ENCODE measurements around the gene MEGF11. TPM values are rescaled to one million over a fixed set of nuclear protein-coding genes. Genes with fewer than 3 reads are reported as not detected.

MEGF11 gene
- total RNA-seq, 4 donors from 2014 or later = not detected

DNA sequence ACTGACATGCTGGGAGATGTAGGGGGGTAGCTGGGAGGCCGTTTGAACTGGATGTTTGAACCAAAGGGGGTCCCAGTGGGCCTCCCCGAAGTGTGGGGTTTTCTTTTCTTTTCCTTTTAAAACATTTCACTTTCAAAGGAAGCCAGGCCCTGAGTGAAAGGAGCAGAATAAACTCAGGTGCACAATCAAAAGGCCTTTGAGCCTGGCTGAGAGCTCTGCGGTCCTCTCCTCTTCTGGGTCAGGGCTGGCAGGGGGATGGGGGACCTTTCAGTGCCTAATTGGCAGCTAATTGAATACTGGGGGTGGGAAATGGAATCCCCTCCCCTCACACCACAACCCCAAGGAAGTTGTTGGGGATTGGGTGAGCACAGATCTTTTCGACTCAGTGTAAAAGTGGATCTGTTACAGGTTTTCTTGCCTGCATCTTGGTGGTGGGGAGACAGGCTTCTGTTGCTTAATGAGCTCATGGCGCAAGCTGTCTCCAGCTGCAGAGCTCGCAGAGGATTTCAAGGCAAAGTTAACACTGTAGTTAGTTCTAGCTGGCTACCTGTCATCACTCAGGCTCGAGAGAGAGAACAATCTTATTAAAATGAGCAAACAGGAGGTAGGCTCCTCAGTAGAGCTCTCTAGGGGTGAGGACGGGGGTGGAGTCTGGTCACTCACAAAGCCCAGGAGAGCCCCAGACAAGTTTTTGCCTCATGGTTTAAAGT, 251.7 kb downstream of the MEGF11 start:
- 23 to 31% methylated on average over 6 of the region's 8 CpGs for WGBS, 2 donors
- H3K4me1 ChIP-seq = no peaks in the 10 kb centered on the region
- intact Hi-C loops (cut with DNase I) = no loop called here
- DNase-seq = no peak
- TF ChIP-seq, protein P1, sequence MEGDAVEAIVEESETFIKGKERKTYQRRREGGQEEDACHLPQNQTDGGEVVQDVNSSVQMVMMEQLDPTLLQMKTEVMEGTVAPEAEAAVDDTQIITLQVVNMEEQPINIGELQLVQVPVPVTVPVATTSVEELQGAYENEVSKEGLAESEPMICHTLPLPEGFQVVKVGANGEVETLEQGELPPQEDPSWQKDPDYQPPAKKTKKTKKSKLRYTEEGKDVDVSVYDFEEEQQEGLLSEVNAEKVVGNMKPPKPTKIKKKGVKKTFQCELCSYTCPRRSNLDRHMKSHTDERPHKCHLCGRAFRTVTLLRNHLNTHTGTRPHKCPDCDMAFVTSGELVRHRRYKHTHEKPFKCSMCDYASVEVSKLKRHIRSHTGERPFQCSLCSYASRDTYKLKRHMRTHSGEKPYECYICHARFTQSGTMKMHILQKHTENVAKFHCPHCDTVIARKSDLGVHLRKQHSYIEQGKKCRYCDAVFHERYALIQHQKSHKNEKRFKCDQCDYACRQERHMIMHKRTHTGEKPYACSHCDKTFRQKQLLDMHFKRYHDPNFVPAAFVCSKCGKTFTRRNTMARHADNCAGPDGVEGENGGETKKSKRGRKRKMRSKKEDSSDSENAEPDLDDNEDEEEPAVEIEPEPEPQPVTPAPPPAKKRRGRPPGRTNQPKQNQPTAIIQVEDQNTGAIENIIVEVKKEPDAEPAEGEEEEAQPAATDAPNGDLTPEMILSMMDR (IDR thresholded peaks at IDR 0.05) = no peak
- TF ChIP-seq POLR2A (IDR thresholded peaks at IDR 0.05) = no peak
- H3K9me3 ChIP-seq = no peaks in the 10 kb centered on the region
- H3K4me3 ChIP-seq = no peak overlapping the region
- H3K36me3 ChIP-seq = no peaks in the 10 kb centered on the region
- no peak overlapping the region for H3K27ac ChIP-seq
- peaks cover 0 to 45% (median 0%) of the 10 kb centered on the region in 4 donors for H3K27me3 ChIP-seq

- TF ChIP-seq POLR2A (IDR thresholded peaks at IDR 0.05) = no peak
- TF ChIP-seq, protein P1 (IDR thresholded peaks at IDR 0.05) = no peak
- Histone ChIP-seq H3K4me3 (no peak overlapping the region), H3K27me3 (peaks cover 0 to 45% (median 0%) of the 10 kb centered on the region in 4 donors), H3K27ac (no peak overlapping the region), H3K4me1 (no peaks in the 10 kb centered on the region), H3K36me3 (no peaks in the 10 kb centered on the region), H3K9me3 (no peaks in the 10 kb centered on the region)
- intact Hi-C loops (cut with DNase I) = no loop called here
- DNase-seq = no peak
- 33 to 54% methylated on average over 3 to 4 of the region's 5 CpGs for WGBS, 2 donors
These were observed 252.5 kb downstream of the MEGF11 start for GRCh38 chr15:66001042-66001441.

DNA sequence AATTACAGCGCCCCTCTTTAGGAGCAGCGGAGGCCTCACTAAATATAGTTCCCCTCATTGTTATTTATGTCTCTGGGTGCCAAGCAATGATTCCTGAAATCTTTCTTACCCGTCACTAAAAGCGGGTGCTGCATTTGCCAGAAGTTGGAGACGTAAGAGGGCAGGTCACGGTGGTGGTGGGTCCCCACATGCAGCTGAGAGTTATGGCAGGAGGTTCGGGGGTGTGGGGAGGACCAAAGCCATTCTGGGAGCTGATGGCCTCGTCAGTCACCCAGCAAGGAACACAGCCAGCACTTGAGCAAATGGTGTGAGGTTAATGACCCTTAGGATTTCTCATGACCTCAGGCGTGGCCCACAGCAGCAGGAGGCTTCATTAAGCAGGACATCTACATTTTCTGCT, 255.1 kb downstream of the MEGF11 start:
- H3K4me3 ChIP-seq = no peak overlapping the region
- peaks cover 0 to 60% (median 0%) of the 10 kb centered on the region in 4 donors for H3K27me3 ChIP-seq
- 53 to 63% methylated on average over 9 of the region's 9 CpGs for WGBS, 2 donors
- no peaks in the 10 kb centered on the region for H3K9me3 ChIP-seq
- DNase-seq = no peak
- intact Hi-C loops (cut with DNase I) = no loop called here
- no peak overlapping the region for H3K27ac ChIP-seq
- no peaks in the 10 kb centered on the region for H3K4me1 ChIP-seq
- TF ChIP-seq, protein P1 (IDR thresholded peaks at IDR 0.05) = no peak
- no peak for TF ChIP-seq POLR2A (IDR thresholded peaks at IDR 0.05)
- H3K36me3 ChIP-seq = no peaks in the 10 kb centered on the region

- H3K4me3 ChIP-seq = no peak overlapping the region
- H3K36me3 ChIP-seq = no peaks in the 10 kb centered on the region
- DNase-seq = no peak
- H3K27me3 ChIP-seq = peaks cover 0 to 74% (median 0%) of the 10 kb centered on the region in 4 donors
- H3K27ac ChIP-seq = no peak overlapping the region
- intact Hi-C loops (cut with DNase I) = no loop called here
- H3K9me3 ChIP-seq = no peaks in the 10 kb centered on the region
- WGBS, 2 donors = 63 to 68% methylated on average over 4 of the region's 5 CpGs
- no peaks in the 10 kb centered on the region for H3K4me1 ChIP-seq
- TF ChIP-seq, protein P1 (IDR thresholded peaks at IDR 0.05) = no peak
- TF ChIP-seq POLR2A (IDR thresholded peaks at IDR 0.05) = no peak
These were observed 256.6 kb downstream of the MEGF11 start for GRCh38 chr15:65996901-65997300.

GRCh38 chr15:65994832-65995231, 258.7 kb downstream of the MEGF11 start:
- TF ChIP-seq, protein P1 (IDR thresholded peaks at IDR 0.05) = no peak
- TF ChIP-seq POLR2A (IDR thresholded peaks at IDR 0.05) = no peak
- DNase-seq = no peak
- Histone ChIP-seq H3K4me1 (no peaks in the 10 kb centered on the region), H3K27me3 (peaks cover 0 to 70% (median 0%) of the 10 kb centered on the region in 4 donors), H3K4me3 (no peak overlapping the region), H3K27ac (no peak overlapping the region), H3K9me3 (no peaks in the 10 kb centered on the region), H3K36me3 (no peaks in the 10 kb centered on the region)
- intact Hi-C loops (cut with DNase I) = no loop called here
- 51 to 65% methylated on average over 4 of the region's 4 CpGs for WGBS, 2 donors
